ENCODE data around the gene ZRANB3. TPM values are rescaled to one million over a fixed set of nuclear protein-coding genes. Genes with fewer than 3 reads are reported as not detected.

Gene ZRANB3
- total RNA-seq, 1 experiment from 2014 or later: 12.0 TPM

- Histone ChIP-seq H3K4me2 (ENCODE audit: low read length) (no peak overlapping the region), H3K9me3 (ENCODE audit: control insufficient read depth in 1 of 2, insufficient read depth in 1 of 2, low read depth in 1 of 2, low read length in 2 of 2) (no peaks in the 10 kb centered on the region), H3K4me1 (ENCODE audit: control insufficient read depth in 1 of 2, insufficient read depth in 2 of 2, low read length in 2 of 2) (no peaks in the 10 kb centered on the region), H3K9ac (ENCODE audit: low read length) (no peak overlapping the region), H3K36me3 (ENCODE audit: control insufficient read depth in 1 of 2, insufficient read depth in 2 of 2, low read length in 2 of 2) (no peaks in the 10 kb centered on the region), H2AFZ (ENCODE audit: low read depth, low read length, poor library complexity, severe bottlenecking) (no peak overlapping the region), H3K27ac (ENCODE audit: low read depth, low read length) (no peak overlapping the region), H4K20me1 (ENCODE audit: insufficient read depth) (no peaks in the 10 kb centered on the region; the same call in 1 of the 2 replicates), H3K27me3 (ENCODE audit: insufficient read depth, low read length) (no peaks in the 10 kb centered on the region), H3K79me2 (ENCODE audit: insufficient read depth, low read length) (peaks cover 90% of the 10 kb centered on the region), H3K9me2 (ENCODE audit: insufficient read depth) (no peaks in the 10 kb centered on the region), H3K4me3 (replicated peaks in 1 of 2; ENCODE audit: low read depth in 1 of 2, low read length in 2 of 2) (no peak overlapping the region)
- ATAC-seq (no peak), DNase-seq (ENCODE audit: low read depth, low spot score) (no peak)
- ChIA-PET RAD21 (ENCODE audit: low non-redundant PET in 1 of 2, low total read pairs in 2 of 2, uncharacterized antibody in 2 of 2, unreplicated experiment in 2 of 2) (no interaction called here), POLR2A (no interaction called here), CTCF (no interaction called here)
- TF ChIP-seq POLR2A (IDR thresholded peaks at IDR 0.05; ENCODE audit: borderline replicate concordance, extremely low read depth, insufficient read depth, insufficient read length): no peak
- TF ChIP-seq EZH2phosphoT487 (IDR thresholded peaks at IDR 0.05; ENCODE audit: borderline replicate concordance): no peak
- no peak for TF ChIP-seq ZNF274 (IDR thresholded peaks at IDR 0.05; ENCODE audit: low read depth, low read length)
- no peak for TF ChIP-seq CEBPB (IDR thresholded peaks at IDR 0.05; ENCODE audit: low read depth)
- TF ChIP-seq EZH2 (IDR thresholded peaks at IDR 0.05): no peak
- no peak for TF ChIP-seq CTCF (IDR thresholded peaks at IDR 0.05 in 2 of 3, conservative IDR thresholded peaks at IDR 0.05 in 1 of 3; ENCODE audit: borderline replicate concordance in 1 of 3, insufficient read depth in 1 of 3, low read depth in 2 of 3, low read length in 2 of 3)
- TF ChIP-seq MAX (IDR thresholded peaks at IDR 0.05): no peak
- no peak for TF ChIP-seq SIN3A (IDR thresholded peaks at IDR 0.05; ENCODE audit: low read depth)
- no peak for TF ChIP-seq JUND (IDR thresholded peaks at IDR 0.05)
- TF ChIP-seq SRF (IDR thresholded peaks at IDR 0.05; ENCODE audit: low read depth): no peak
- no peak for TF ChIP-seq SP1 (IDR thresholded peaks at IDR 0.05; ENCODE audit: low read depth)
- TF ChIP-seq EGR1 (IDR thresholded peaks at IDR 0.05; ENCODE audit: low read depth): no peak
- TF ChIP-seq ZBTB33 (IDR thresholded peaks at IDR 0.05; ENCODE audit: extremely low read depth, insufficient replicate concordance, low read length): no peak
- no peak for TF ChIP-seq FOSL1 (IDR thresholded peaks at IDR 0.05; ENCODE audit: low read depth)
- no peak for TF ChIP-seq REST (IDR thresholded peaks at IDR 0.05; ENCODE audit: low read depth)
- no peak for TF ChIP-seq TCF7L2 (IDR thresholded peaks at IDR 0.05; ENCODE audit: borderline replicate concordance, extremely low read depth, insufficient read depth, insufficient read length)
- no peak for TF ChIP-seq POLR2AphosphoS5 (IDR thresholded peaks at IDR 0.05; ENCODE audit: low read depth, low read length)
- BruUV-seq (replicated peaks): no TSS peak
- intact Hi-C loops (cut with micrococcal nuclease): no loop called here
Observed at GRCh38 chr2:135551356-135551755, 20.3 kb upstream of the ZRANB3 start.

All from HCT116 (cell line).